Stimulated activated CD4-positive, alpha-beta T cell treated with anti-CD3 and anti-CD28 coated beads, Interleukin-1b, Interleukin-23, amount 100 ng/mL, for 24 hours (primary cell): ENCODE measurements around the gene HCRTR1.

Experiments used
- DNase-seq, 4 experiments: peaks; one replicate each; pipeline ENCODE4 v3.0.0-alpha.2; 2020; ENCODE audit warnings: low read depth in 4 of 4, low spot score in 1 of 4

Gene HCRTR1

GRCh38 chr1:31648641-31649357, 31.3 kb downstream of the HCRTR1 start:
- DNase-seq = no peak

- DNase-seq = no peak
Observed at GRCh38 chr1:31650161-31651088, 32.9 kb downstream of the HCRTR1 start.

GRCh38 chr1:31651089-31651420, 33.6 kb downstream of the HCRTR1 start:
- DNase-seq = no peak

GRCh38 chr1:31651766-31652165, 34.3 kb downstream of the HCRTR1 start:
- DNase-seq = no peak

- no peak for DNase-seq
Observed at GRCh38 chr1:31652891-31653499, 35.5 kb downstream of the HCRTR1 start.

GRCh38 chr1:31653717-31654473, 36.4 kb downstream of the HCRTR1 start:
- DNase-seq = no peak

GRCh38 chr1:31654474-31654776, 36.9 kb downstream of the HCRTR1 start:
- no peak for DNase-seq

GRCh38 chr1:31655104-31655503, 37.6 kb downstream of the HCRTR1 start:
- DNase-seq = no peak

GRCh38 chr1:31655756-31656155, 38.3 kb downstream of the HCRTR1 start:
- no peak for DNase-seq

- DNase-seq = no peak
Observed at GRCh38 chr1:31657020-31657804, 39.7 kb downstream of the HCRTR1 start.

GRCh38 chr1:31657972-31658510, 40.6 kb downstream of the HCRTR1 start:
- DNase-seq = no peak

GRCh38 chr1:31658721-31659120, 41.2 kb downstream of the HCRTR1 start:
- DNase-seq = no peak

- DNase-seq = no peak
Observed at GRCh38 chr1:31659889-31660288, 42.4 kb downstream of the HCRTR1 start.

GRCh38 chr1:31660871-31661455, 43.5 kb downstream of the HCRTR1 start:
- DNase-seq = no peak

- DNase-seq = no peak
Observed at GRCh38 chr1:31661856-31662255, 44.4 kb downstream of the HCRTR1 start.

- no peak for DNase-seq
Observed at GRCh38 chr1:31662463-31662862, 45.0 kb downstream of the HCRTR1 start.

GRCh38 chr1:31663622-31664452, 46.3 kb downstream of the HCRTR1 start:
- DNase-seq = peak; percentile 14 to 57 (median 34)

GRCh38 chr1:31664528-31664927, 47.0 kb downstream of the HCRTR1 start:
- DNase-seq = no peak

GRCh38 chr1:31665234-31665878, 47.9 kb downstream of the HCRTR1 start:
- DNase-seq = no peak
